Activated B cell treated with CpG ODN at 0.5 μM for 24 hours (primary cell): ENCODE data around the gene SLC41A1. TPM values are rescaled to one million over a fixed set of nuclear protein-coding genes. Genes with fewer than 3 reads are reported as not detected.

Experiments used
- ATAC-seq: fragments of 200-7000 bp; cut with Tn5 transposase; one replicate; pipeline ENCODE4 v1.10.0; 2021; ENCODE audit warnings: low read depth, mild to moderate bottlenecking, moderate library complexity
- CTCF ChIA-PET: fragments of 350-600 bp; sonication (Branson Sonifier 250); formaldehyde crosslinking; loops from one replicate; lab custom pipeline; 2021; ENCODE audit warnings: antibody characterized with exemption; lab: Charles Lee
- POLR2A ChIA-PET: fragments of 350-600 bp; sonication (Branson Sonifier 250); formaldehyde crosslinking; loops from one replicate; lab custom pipeline; 2021; ENCODE audit warnings: antibody characterized with exemption; lab: Charles Lee
- DNase-seq: peaks from one replicate; pipeline ENCODE4 v3.0.0; 2022
- H3K27ac Mint-ChIP-seq: one replicate; pipeline ENCODE4 v1.8.0; 2020; ENCODE audit warnings: mixed read lengths
- H3K27me3 Mint-ChIP-seq: one replicate; pipeline ENCODE4 v1.8.0; 2021; ENCODE audit warnings: mixed read lengths
- H3K36me3 Mint-ChIP-seq: one replicate; pipeline ENCODE4 v1.8.0; 2021; ENCODE audit warnings: low read depth, mixed read lengths
- H3K4me1 Mint-ChIP-seq: one replicate; pipeline ENCODE4 v1.8.0; 2021; ENCODE audit warnings: mixed read lengths
- H3K4me3 Mint-ChIP-seq: one replicate; pipeline ENCODE4 v1.8.0; 2020; ENCODE audit warnings: mild to moderate bottlenecking, mixed read lengths
- H3K9me3 Mint-ChIP-seq: one replicate; pipeline ENCODE4 v1.8.0; 2020; ENCODE audit warnings: mixed read lengths
- CTCF ChIP-seq: fragments of 200-600 bp; IDR thresholded peaks from one replicate; pipeline ENCODE4 v1.8.0; 2022; ENCODE audit warnings: antibody characterized with exemption, mild to moderate bottlenecking
- intact Hi-C: fragments of 100-400 bp; cut with micrococcal nuclease; formaldehyde crosslinking; loops from one replicate; pipeline ENCODE4 v1.15.1; 2024
- total RNA-seq: library from RNA; stranded (reverse); gene quantifications from 2 replicates; pipeline ENCODE4 v1.2.3, GENCODE V29; 2022

SLC41A1 gene
- total RNA-seq, 1 donor from 2014 or later = 32.4 TPM

DNA sequence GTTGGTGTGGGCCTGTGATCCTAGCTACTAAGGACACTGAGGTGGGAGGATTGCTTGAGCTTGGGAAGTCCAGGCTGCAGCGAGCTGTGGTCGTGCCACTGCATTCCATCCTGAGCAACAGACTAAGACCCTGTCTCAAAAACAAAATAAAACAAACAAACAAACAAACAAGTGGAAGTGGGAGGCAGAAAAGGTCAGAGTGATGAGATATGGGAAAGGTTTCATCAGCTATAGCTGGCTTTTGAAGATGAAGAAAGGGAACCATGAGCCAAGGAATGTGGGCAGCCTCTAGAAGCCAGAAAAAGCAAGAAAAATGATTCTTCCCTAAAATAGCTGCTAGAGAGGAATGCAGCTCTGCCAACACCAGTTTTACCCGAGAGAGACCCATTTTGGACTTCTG lies 52.4 kb downstream of the SLC41A1 start:
- H3K9me3 Mint-ChIP-seq = no peaks in the 10 kb centered on the region
- H3K4me3 Mint-ChIP-seq = no peak overlapping the region
- ChIA-PET POLR2A (interaction anchor here (1.1 to 1.7 kb wide), 3 partner anchors 11 to 31 kb away, joined by 3 to 6 read pairs (median 3); no protein-coding TSS in a partner anchor), CTCF (interaction anchor here (2.2 kb wide), 1 partner anchor 103 kb away, joined by 5 read pairs; no protein-coding TSS in a partner anchor)
- no peak for ATAC-seq
- intact Hi-C loops = no loop called here
- no peak for DNase-seq
- H3K27ac Mint-ChIP-seq = no peak overlapping the region
- H3K27me3 Mint-ChIP-seq = no peaks in the 10 kb centered on the region
- no peak for TF ChIP-seq CTCF
- no peaks in the 10 kb centered on the region for H3K4me1 Mint-ChIP-seq
- H3K36me3 Mint-ChIP-seq = peaks cover 11% of the 10 kb centered on the region

GRCh38 chr1:205756552-205756951 lies 56.4 kb downstream of the SLC41A1 start:
- Mint-ChIP-seq H3K36me3 (peaks cover 2% of the 10 kb centered on the region), H3K4me1 (no peaks in the 10 kb centered on the region), H3K9me3 (no peaks in the 10 kb centered on the region), H3K27me3 (no peaks in the 10 kb centered on the region), H3K27ac (no peak overlapping the region), H3K4me3 (no peak overlapping the region)
- intact Hi-C loops = no loop called here
- ChIA-PET POLR2A (no interaction called here), CTCF (no interaction called here)
- no peak for ATAC-seq
- TF ChIP-seq CTCF = no peak
- no peak for DNase-seq

DNA sequence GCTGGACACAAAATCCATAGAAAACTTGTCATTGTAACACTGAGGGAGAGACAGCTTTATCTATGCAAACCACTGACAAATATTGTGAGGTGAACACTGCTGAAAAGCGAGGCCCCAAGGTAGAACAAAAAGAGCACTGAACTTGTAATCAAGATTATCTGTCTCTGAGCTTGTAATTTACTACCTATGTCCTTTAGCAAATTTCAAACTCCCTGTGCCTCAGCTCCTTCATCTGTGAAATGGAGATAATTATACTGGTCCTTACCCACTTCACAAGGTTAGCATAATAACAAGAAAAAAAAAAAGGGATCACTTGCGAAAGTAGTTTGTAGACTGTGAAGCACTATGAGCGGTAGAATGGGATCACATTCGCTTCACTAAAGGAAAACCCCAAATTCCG lies 58.1 kb downstream of the SLC41A1 start:
- intact Hi-C loops = no loop called here
- H3K27ac Mint-ChIP-seq = no peak overlapping the region
- H3K9me3 Mint-ChIP-seq = no peaks in the 10 kb centered on the region
- H3K4me3 Mint-ChIP-seq = no peak overlapping the region
- H3K4me1 Mint-ChIP-seq = peaks cover 10% of the 10 kb centered on the region
- ATAC-seq = no peak
- TF ChIP-seq CTCF = no peak
- no peak for DNase-seq
- H3K36me3 Mint-ChIP-seq = peaks cover 5% of the 10 kb centered on the region
- H3K27me3 Mint-ChIP-seq = no peaks in the 10 kb centered on the region
- POLR2A ChIA-PET = interaction anchor here (0.7 to 1.6 kb wide), 3 partner anchors 11 to 20 kb away, joined by 3 to 11 read pairs (median 3); partner anchors contain the start of gene RAB29
- CTCF ChIA-PET = no interaction called here

- intact Hi-C loops = no loop called here
Observed at GRCh38 chr1:205751036-205751651, 61.9 kb downstream of the SLC41A1 start.

More at GRCh38 chr1:205751036-205751651, 61.9 kb downstream of the SLC41A1 start:
- H3K9me3 Mint-ChIP-seq = no peaks in the 10 kb centered on the region
- peak overlapping the region; percentile 98 for H3K27ac Mint-ChIP-seq
- no peak for ATAC-seq
- no peak for TF ChIP-seq CTCF
- H3K4me3 Mint-ChIP-seq = peak overlapping the region; percentile 96
- H3K36me3 Mint-ChIP-seq = peaks cover 27% of the 10 kb centered on the region
- ChIA-PET CTCF (interaction anchor here (1.0 kb wide), 1 partner anchor 24 kb away, joined by 3 read pairs; the partner anchor contains the start of gene RAB29), POLR2A (interaction anchor here (4.7 kb wide), 1 partner anchor 22 kb away, joined by 162 read pairs; the partner anchor contains the start of gene RAB29)
- peaks cover 36% of the 10 kb centered on the region for H3K4me1 Mint-ChIP-seq
- DNase-seq = no peak
- no peaks in the 10 kb centered on the region for H3K27me3 Mint-ChIP-seq
